Left ventricle myocardium inferior (tissue), 1 donor: ENCODE data around the gene ZBTB44. TPM values are rescaled to one million over a fixed set of nuclear protein-coding genes. Genes with fewer than 3 reads are reported as not detected.
"Not testable (repeated sequence)": the region's sequence is repeated elsewhere in the genome, so short reads cannot be mapped to it uniquely, and the experiment has no call there.

Experiments used
- DNase-seq: peaks from one replicate; pipeline ENCODE4 v3.0.0-alpha.2; 2020
- H3K27ac ChIP-seq: fragments of 200-600 bp; replicated peaks from 2 replicates; pipeline ENCODE4 v1.8.0; 2021
- H3K27me3 ChIP-seq: fragments of 200-600 bp; 2 replicates; pipeline ENCODE4 v1.8.0; 2021; ENCODE audit warnings: low read depth
- H3K36me3 ChIP-seq: fragments of 200-600 bp; 2 replicates; pipeline ENCODE4 v1.8.0; 2021
- H3K4me1 ChIP-seq: fragments of 200-600 bp; 2 replicates; pipeline ENCODE4 v1.8.0; 2021
- H3K4me3 ChIP-seq: fragments of 200-600 bp; 2 replicates; pipeline ENCODE4 v1.8.0; 2021; ENCODE audit warnings: mild to moderate bottlenecking, moderate library complexity
- H3K9me3 ChIP-seq: fragments of 200-600 bp; replicated peaks from 2 replicates; pipeline ENCODE4 v1.8.0; 2021
- intact Hi-C: fragments of 100-400 bp; cut with micrococcal nuclease; formaldehyde crosslinking; loops from one replicate; pipeline ENCODE4 v1.11.0; 2022
- total RNA-seq: library from RNA; stranded (reverse); fragmentation: NEBNext Ultra II Directional; extraction: Animal tissue kit (Norgen Biotek cat#: 25700); gene quantifications from one replicate; pipeline ENCODE4 v1.2.1, GENCODE V29; 2021
- TF ChIP-seq, protein P1 (sequence below): fragments of 200-600 bp; IDR thresholded peaks from 2 replicates; pipeline ENCODE4 v1.8.0; 2021; ENCODE audit warnings: antibody characterized with exemption, mild to moderate bottlenecking, borderline replicate concordance
- donor health status: DM: no; HTN: yes; CAD: no; lungs with severe emphysema.

The ZBTB44 gene
- total RNA-seq, 1 donor from 2014 or later: 40.5 TPM

DNA sequence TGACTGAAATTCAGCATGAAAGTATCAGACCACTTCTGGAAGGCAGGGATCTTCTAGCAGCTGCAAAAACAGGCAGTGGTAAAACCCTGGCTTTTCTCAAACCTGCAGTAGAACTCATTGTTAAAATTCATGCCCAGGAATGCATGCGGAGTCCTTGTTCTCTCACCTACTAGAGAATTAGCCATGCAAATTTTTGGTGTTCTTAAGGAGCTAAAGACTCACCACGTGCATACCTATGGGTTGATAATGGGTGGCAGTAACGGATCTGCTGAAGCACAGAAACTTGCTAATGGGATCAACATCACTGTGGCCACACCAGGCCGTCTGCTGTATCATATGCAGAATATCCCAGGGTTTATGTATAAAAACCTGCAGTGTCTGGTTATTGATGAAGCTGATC is 19.1 kb downstream of the ZBTB44 start:
- no peak overlapping the region for H3K27ac ChIP-seq
- H3K9me3 ChIP-seq: no peaks in the 10 kb centered on the region
- TF ChIP-seq, protein P1, sequence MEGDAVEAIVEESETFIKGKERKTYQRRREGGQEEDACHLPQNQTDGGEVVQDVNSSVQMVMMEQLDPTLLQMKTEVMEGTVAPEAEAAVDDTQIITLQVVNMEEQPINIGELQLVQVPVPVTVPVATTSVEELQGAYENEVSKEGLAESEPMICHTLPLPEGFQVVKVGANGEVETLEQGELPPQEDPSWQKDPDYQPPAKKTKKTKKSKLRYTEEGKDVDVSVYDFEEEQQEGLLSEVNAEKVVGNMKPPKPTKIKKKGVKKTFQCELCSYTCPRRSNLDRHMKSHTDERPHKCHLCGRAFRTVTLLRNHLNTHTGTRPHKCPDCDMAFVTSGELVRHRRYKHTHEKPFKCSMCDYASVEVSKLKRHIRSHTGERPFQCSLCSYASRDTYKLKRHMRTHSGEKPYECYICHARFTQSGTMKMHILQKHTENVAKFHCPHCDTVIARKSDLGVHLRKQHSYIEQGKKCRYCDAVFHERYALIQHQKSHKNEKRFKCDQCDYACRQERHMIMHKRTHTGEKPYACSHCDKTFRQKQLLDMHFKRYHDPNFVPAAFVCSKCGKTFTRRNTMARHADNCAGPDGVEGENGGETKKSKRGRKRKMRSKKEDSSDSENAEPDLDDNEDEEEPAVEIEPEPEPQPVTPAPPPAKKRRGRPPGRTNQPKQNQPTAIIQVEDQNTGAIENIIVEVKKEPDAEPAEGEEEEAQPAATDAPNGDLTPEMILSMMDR: no peak
- H3K36me3 ChIP-seq: peaks cover 3% of the 10 kb centered on the region
- intact Hi-C loops: no loop called here
- H3K4me3 ChIP-seq: no peak overlapping the region
- DNase-seq: no peak
- H3K27me3 ChIP-seq: no peaks in the 10 kb centered on the region
- H3K4me1 ChIP-seq: peaks cover 26% of the 10 kb centered on the region

DNA sequence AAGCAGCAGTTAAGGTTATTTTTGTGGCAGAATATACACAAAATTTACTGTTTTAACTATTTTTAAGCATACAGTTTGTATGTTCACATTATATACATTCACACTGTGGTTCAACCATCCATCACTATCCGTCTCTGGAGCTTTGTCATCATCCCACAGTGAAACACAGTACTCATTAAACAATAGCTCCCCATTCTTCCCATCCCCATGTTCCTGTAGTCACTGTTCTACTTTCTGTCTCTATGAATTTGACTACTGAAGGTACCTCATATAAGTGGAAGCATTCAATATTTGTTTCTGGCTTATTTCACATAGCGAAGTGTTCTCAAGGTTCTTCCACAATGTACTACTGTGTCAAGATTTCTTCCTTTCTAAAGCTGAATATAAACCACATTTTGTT is 32.6 kb downstream of the ZBTB44 start:
- Histone ChIP-seq H3K9me3 (peaks cover 19% of the 10 kb centered on the region), H3K27ac (no peak overlapping the region), H3K4me1 (no peaks in the 10 kb centered on the region), H3K27me3 (no peaks in the 10 kb centered on the region), H3K4me3 (no peak overlapping the region), H3K36me3 (peaks cover 4% of the 10 kb centered on the region)
- no peak for DNase-seq
- TF ChIP-seq, protein P1: no peak
- intact Hi-C loops: no loop called here

DNA sequence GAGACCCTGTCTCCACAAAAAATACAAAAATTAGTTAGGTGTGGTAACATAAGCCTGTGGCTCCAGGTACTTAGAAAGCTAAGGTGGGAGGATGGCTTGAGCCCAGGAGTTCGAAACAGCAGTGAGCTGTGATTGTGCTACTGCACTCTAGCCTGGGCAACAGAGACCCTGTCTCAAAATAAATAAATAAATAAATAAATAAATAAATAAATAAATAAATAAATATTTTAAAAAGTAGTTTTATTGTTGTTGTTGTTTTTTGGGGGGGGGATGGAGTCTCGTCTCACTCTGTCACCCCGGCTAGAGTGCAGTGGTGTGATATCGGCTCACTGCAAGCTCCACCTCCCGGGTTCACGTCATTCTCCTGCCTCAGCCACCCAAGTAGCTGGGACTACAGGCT is 33.4 kb downstream of the ZBTB44 start:
- intact Hi-C loops, DNase-seq, H3K4me1 ChIP-seq, H3K4me3 ChIP-seq, H3K36me3 ChIP-seq, H3K27me3 ChIP-seq, H3K27ac ChIP-seq: not testable (repeated sequence)
- H3K9me3 ChIP-seq: peaks cover 21% of the 10 kb centered on the region

DNA sequence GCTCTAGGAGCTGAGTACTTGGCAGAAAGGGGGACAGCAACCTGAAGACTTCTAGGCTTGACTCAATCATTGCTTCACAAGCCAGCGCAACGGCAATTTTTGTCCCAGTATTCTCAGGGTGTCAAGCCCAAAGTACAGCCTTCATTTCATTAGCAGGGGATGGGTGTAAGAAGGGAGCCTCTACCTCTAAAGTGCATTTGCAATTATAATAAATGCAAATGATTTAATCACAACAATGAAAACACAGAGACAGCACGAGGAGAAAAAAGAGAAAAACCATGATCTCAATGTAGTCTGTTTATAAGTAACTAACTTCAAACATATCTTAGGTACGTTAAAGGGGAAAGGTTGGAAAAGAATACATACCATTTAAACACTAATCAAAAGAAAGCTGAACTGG is 34.7 kb downstream of the ZBTB44 start:
- TF ChIP-seq, protein P1: no peak
- Histone ChIP-seq H3K27me3 (no peaks in the 10 kb centered on the region), H3K4me1 (no peaks in the 10 kb centered on the region), H3K36me3 (peaks cover 3% of the 10 kb centered on the region), H3K27ac (no peak overlapping the region), H3K4me3 (no peak overlapping the region), H3K9me3 (peaks cover 21% of the 10 kb centered on the region)
- intact Hi-C loops: no loop called here
- no peak for DNase-seq

DNA sequence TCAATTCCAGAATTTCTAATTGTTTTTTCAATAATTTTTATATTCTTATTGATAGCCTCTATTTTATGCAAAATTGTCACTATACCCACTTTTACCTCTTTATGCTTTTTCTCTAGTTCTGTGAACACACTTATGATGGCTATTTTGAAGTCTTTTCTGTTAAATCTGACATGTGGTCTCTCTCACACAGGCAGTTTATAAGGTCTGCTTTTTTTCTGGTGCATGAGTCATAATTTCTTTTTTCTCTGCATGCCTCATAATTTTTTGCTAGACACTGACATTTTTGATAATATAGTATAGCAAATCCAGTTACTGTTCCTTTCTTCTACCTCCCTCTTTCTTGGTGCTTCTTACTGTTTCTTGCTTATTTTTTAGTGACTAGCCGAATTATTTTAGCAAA is 36.0 kb downstream of the ZBTB44 start:
- H3K4me1 ChIP-seq: no peaks in the 10 kb centered on the region
- no peak for DNase-seq
- TF ChIP-seq, protein P1: no peak
- H3K36me3 ChIP-seq: peaks cover 3% of the 10 kb centered on the region
- peaks cover 21% of the 10 kb centered on the region for H3K9me3 ChIP-seq
- intact Hi-C loops: no loop called here
- H3K27ac ChIP-seq: no peak overlapping the region
- no peaks in the 10 kb centered on the region for H3K27me3 ChIP-seq
- no peak overlapping the region for H3K4me3 ChIP-seq

DNA sequence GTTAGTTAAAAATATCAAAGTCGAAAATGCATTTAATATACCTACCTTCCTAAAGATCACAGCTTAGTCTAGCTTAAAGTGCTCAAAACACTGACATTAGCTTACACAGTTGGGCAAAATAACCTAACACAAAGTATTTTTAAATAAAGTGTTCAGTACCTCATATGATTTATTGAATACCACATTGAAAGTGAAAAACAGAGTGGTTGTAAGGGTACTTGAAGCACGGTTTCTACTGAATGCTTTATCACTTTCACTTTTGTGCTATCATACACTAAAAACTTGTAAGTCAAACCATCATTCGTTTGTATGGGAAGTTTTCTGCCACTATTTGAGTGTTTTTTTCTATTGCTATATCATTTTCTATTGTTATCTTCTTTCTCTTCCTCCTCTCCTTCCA is 36.6 kb downstream of the ZBTB44 start:
- TF ChIP-seq, protein P1: no peak
- Histone ChIP-seq H3K27ac (no peak overlapping the region), H3K27me3 (no peaks in the 10 kb centered on the region), H3K4me1 (no peaks in the 10 kb centered on the region), H3K9me3 (peaks cover 21% of the 10 kb centered on the region), H3K4me3 (no peak overlapping the region), H3K36me3 (peaks cover 3% of the 10 kb centered on the region)
- DNase-seq: no peak
- intact Hi-C loops: no loop called here
